Mucosa of rectum (tissue), 2 donors: ENCODE results near the gene SYNGAP1.
A peak's percentile ranks its signal among the peaks of the same experiment; 100 is the strongest.

Experiments used
- H3K27ac ChIP-seq, 2 donors: one replicate each; pipeline ENCODE4 v1.7.0; 2013; ENCODE audit warnings: inconsistent platforms in 2 of 2, low read depth in 2 of 2, low read length in 2 of 2
- H3K27me3 ChIP-seq, 2 donors: one replicate each; pipeline ENCODE4 v1.7.0; 2013; ENCODE audit warnings: low read length in 2 of 2; ENCODE audit not compliant: control insufficient read depth in 2 of 2, insufficient read depth in 2 of 2
- H3K36me3 ChIP-seq, 2 donors: one replicate each; pipeline ENCODE4 v1.7.0; 2013; ENCODE audit warnings: low read length in 2 of 2; ENCODE audit not compliant: control insufficient read depth in 2 of 2, insufficient read depth in 2 of 2
- H3K4me1 ChIP-seq, 2 donors: one replicate each; pipeline ENCODE4 v1.7.0; 2013; ENCODE audit warnings: low read length in 2 of 2, mild to moderate bottlenecking in 1 of 2; ENCODE audit not compliant: control insufficient read depth in 2 of 2, insufficient read depth in 2 of 2
- H3K4me3 ChIP-seq, 2 donors: one replicate each; pipeline ENCODE4 v1.7.0; 2013; ENCODE audit warnings: low read length in 2 of 2
- H3K9ac ChIP-seq, 2 donors: one replicate each; pipeline ENCODE4 v1.7.0; 2013; ENCODE audit warnings: low read length in 2 of 2, low read depth in 1 of 2, mild to moderate bottlenecking in 1 of 2
- H3K9me3 ChIP-seq, 2 donors: one replicate each; pipeline ENCODE4 v1.7.0; 2013; ENCODE audit warnings: low read length in 2 of 2; ENCODE audit not compliant: control insufficient read depth in 2 of 2
- donor health status: healthy.
- donor health status: Normal muscosa, but diverticular disease.

The SYNGAP1 gene

DNA sequence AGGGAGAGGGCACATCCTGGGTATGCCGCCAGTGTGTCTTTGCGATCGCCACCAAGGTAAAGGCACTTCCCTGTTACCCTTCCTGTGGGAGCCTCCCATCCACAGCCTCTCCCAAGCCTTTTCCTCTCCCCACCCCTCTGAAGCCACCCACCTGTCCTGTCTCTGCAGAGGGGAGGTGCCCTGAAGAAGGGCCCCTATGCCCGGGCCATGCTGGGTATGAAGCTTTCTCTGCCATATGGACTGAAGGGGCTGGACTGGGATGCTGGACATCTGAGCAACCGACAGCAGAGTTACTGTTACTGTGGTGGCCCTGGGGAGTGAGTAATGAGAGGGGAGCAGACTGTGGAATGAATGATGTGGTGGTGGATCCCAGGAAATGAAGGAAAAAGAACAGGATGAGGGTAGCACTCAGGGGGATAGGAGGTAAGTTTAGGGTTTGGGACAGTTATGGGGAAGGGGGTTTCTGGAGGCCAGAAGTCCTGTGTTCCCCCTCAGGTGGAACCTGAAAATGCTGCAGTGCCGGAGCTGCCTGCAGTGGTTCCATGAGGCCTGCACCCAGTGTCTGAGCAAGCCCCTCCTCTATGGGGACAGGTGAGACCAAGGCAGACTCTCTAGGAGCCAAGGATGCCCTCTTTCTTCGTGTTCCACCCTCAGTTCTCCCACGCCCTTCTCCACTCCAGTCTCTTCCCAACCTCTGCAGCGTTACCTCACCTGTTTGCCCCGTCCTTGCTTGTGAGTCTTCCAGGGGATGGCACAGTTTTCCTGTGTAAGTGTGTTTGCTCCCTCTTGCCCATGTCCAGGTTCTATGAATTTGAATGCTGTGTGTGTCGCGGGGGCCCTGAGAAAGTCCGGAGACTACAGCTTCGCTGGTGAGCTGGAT lies 6.4 kb upstream of the SYNGAP1 start:
- peaks cover 31 to 39% of the 10 kb centered on the region in 2 donors for H3K36me3 ChIP-seq
- H3K27me3 ChIP-seq, result no peaks in the 10 kb centered on the region
- no peak overlapping the region for H3K4me3 ChIP-seq
- no peak overlapping the region for H3K9ac ChIP-seq
- H3K9me3 ChIP-seq, result no peaks in the 10 kb centered on the region
- H3K4me1 ChIP-seq, result peaks cover 29 to 31% of the 10 kb centered on the region in 2 donors
- no peak overlapping the region for H3K27ac ChIP-seq

DNA sequence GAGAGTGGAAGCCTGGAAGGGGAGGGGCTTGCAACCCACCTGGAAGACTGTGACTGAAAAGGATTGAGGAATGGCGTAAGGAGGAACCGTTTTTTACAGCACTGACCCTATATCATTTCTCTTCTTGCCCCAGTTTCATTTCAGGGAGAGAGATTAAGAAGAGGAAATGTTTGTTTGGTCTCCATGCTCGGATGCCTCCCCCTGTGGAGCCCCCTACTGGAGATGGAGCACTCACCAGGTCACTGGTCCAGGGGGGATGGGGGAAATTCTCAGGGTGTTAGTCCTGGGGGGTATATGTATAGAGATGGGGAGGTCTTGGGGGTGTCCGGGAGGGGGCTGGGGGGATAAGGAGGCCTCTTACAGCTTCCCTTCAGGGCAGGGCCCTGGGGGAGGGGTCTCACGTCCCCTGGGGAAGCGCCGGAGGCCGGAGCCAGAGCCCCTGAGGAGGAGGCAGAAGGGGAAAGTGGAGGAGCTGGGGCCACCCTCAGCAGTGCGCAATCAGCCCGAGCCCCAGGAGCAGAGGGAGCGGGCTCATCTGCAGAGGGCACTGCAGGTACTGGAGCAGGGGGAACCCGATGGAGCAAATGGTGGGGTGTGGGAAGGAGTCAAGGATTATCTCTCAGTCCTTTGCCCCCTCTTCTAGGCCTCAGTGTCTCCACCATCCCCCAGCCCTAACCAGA lies 5.1 kb upstream of the SYNGAP1 start:
- H3K9ac ChIP-seq, result no peak overlapping the region
- peaks cover 31 to 39% of the 10 kb centered on the region in 2 donors for H3K36me3 ChIP-seq
- H3K27me3 ChIP-seq, result no peaks in the 10 kb centered on the region
- peaks cover 29 to 34% of the 10 kb centered on the region in 2 donors for H3K4me1 ChIP-seq
- H3K27ac ChIP-seq, result no peak overlapping the region
- H3K4me3 ChIP-seq, result no peak overlapping the region
- H3K9me3 ChIP-seq, result no peaks in the 10 kb centered on the region

DNA sequence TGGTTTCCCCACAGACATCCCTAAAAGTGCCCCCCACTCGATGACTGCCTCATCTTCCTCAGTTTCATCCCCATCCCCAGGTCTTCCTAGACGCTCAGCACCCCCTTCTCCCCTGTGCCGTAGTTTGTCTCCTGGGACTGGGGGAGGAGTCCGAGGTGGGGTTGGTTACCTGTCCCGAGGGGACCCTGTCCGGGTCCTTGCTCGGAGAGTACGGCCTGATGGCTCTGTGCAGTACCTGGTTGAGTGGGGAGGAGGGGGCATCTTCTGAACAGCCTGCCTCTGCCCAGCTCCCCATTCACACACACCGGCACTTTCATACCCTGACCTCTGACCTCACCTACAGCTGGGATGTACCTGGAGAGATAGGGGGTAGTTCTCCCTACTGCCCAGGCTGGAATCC lies 4.0 kb upstream of the SYNGAP1 start:
- peaks cover 31 to 39% of the 10 kb centered on the region in 2 donors for H3K36me3 ChIP-seq
- no peaks in the 10 kb centered on the region for H3K9me3 ChIP-seq
- no peak overlapping the region for H3K9ac ChIP-seq
- H3K4me3 ChIP-seq, result no peak overlapping the region
- H3K27ac ChIP-seq, result no peak overlapping the region
- no peaks in the 10 kb centered on the region for H3K27me3 ChIP-seq
- peaks cover 27 to 31% of the 10 kb centered on the region in 2 donors for H3K4me1 ChIP-seq

DNA sequence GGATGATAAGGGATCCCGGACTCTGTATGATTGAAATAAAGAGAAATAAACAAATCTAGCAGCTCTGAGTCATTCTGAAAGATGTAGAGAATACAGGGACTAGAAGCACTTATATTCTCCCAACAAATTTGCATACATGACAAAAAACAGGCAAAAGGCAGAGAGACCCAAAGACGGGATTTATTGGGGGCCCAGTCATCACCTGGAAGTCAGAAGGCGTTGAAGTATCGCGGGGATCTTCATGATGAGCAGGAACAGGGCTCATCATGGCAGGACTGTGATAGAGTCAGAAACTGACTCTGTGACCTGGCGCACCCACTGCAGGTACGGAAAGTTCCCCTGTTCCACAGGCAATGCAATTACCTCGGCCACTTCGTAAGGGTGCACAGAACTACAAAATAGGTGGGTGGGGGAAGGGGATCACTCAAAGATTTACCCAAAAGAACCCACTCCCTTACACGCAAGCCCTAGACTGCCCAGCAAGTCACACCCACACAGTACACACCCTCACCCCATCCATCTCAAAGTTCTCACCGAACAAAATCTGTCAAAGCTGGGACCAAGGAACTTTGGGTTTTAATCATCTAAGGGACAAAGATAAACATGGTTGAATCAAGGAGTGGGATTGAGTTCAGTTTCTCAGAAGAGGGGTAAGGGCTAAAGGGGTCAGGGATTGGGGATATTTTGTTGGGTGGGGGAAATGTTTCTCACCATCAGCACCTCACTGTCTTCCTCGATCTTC lies 3.3 kb upstream of the SYNGAP1 start:
- Histone ChIP-seq H3K9ac (peak overlapping the region; percentile 82 to 92), H3K27ac (peak overlapping the region; percentile 19 to 98), H3K36me3 (peaks cover 31 to 39% of the 10 kb centered on the region in 2 donors), H3K4me3 (peak overlapping the region; percentile 72 to 93), H3K9me3 (no peaks in the 10 kb centered on the region), H3K27me3 (no peaks in the 10 kb centered on the region), H3K4me1 (peaks cover 25 to 31% of the 10 kb centered on the region in 2 donors)

DNA sequence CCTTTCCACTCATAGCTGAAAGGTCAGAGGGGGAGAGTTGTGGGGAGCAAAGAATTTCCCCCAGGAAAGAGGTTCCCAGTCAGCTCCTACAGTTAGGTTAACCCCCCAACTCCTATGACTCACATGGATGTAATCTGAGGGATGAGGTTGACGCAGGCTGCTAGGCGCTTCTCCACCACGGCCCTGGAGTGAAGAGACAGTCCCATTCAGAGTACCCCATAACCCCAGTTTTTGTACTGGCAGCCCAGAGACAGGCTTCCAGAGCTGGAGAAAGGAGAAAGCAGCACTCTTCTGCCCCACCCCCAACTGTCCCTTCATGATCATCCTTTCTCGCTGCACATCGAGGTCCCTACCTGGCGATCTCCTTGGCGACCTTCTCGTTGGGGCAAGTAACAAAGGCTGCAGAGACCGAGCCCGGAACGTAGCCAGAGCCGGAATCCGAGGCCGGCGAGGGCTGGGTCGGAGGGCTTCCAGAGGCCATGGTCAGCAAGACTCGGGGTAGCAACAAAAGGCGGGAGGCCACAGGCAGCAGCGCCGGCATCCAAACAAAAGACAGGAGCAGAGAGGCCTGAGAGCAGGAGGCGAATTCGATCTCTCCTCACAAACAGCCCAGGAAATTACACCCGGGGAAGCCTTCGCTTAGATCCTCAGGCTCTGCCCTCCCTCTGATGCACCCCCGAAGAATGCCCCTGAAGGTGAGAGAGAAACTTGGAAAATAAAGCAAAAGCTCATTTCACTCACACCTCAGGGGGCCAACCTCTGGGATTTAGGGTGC lies 2.5 kb upstream of the SYNGAP1 start:
- peaks cover 24 to 31% of the 10 kb centered on the region in 2 donors for H3K4me1 ChIP-seq
- peak overlapping the region; percentile 82 to 92 for H3K9ac ChIP-seq
- H3K36me3 ChIP-seq, result peaks cover 29 to 38% of the 10 kb centered on the region in 2 donors
- H3K4me3 ChIP-seq, result peak overlapping the region; percentile 72 to 93
- no peaks in the 10 kb centered on the region for H3K27me3 ChIP-seq
- H3K27ac ChIP-seq, result peak overlapping the region; percentile 93 to 98
- H3K9me3 ChIP-seq, result no peaks in the 10 kb centered on the region

DNA sequence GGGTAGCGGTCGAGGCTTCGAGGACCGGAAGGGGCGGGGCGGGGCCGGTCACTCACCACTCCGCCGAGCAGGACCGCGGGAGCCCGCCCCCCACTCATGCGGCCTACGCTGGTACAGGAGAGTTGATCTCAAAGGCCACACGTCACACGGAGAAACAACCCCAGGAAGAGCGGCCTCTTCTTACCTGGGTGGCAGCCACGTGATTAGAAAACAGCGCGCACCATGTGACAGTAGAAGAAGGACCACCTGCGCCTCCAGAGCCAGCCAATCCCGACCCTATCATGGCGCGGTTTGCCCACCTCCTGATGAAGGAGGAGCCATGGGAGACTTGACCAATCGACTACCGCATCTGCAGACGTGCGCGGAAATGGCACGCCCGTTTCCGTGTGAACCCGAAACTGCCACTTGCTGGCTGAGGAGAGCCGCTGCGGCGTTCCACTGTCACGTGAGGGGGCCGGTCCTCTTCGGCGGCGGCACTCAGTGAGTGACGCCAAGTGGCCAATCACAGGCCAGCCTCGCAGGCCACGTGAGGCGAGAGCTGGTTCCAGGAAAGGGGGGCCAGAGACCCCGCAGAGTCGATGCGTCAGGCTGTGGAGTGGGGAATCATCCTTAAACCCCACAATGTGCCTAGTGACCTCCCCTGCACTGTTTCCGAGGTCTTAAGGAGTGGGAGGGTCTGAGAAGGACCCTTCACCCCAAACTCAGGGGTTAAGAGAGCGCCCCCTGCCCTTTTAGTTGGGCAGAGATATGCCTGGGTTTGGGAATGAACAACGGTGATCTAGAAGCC lies 1.8 kb upstream of the SYNGAP1 start, which contains the start of gene CUTA:
Gene CUTA (minus strand): TSS at position 205 of the 787 bp plus-strand sequence. CDS start 107 bp downstream, at position 98.
- H3K27me3 ChIP-seq, result no peaks in the 10 kb centered on the region
- peaks cover 22 to 31% of the 10 kb centered on the region in 2 donors for H3K36me3 ChIP-seq
- peak within 1 kb of the TSS; percentile 82 to 92 for H3K9ac ChIP-seq
- H3K4me3 ChIP-seq, result peak within 1 kb of the TSS; percentile 72 to 93
- H3K4me1 ChIP-seq, result peaks cover 24 to 31% of the 10 kb centered on the region in 2 donors
- no peaks in the 10 kb centered on the region for H3K9me3 ChIP-seq
- peak within 1 kb of the TSS; percentile 93 to 98 for H3K27ac ChIP-seq

DNA sequence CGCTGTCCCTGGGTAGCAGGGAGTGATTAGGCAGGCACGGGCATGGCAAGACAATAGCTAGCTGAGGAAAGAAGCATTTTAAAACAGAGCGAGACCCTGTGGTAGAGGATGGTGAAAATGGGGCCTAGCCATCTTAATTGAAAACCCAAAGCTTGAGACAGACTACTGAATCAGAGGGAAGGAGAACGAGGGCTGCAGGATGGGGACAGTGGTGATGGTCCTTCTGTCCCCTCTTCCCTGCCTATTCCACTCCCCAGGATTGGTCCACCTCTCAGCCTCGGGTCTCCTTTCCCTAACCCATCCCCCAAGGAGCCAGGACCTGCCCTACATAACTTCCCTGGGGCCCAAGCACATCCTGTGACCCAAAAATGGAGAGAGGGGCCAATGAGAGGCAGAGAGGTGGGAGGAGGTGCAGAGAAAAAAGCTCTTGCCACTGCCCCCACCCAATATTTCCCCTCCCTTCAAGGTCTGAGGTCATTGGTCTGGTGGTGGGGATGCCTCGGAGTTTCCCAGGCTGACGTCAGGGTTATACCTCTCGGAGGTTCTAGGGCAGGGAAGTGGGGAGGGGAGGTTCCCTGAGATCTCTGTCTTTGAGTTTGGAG lies 1.1 kb upstream of the SYNGAP1 start:
- H3K4me1 ChIP-seq, result peaks cover 24 to 31% of the 10 kb centered on the region in 2 donors

DNA sequence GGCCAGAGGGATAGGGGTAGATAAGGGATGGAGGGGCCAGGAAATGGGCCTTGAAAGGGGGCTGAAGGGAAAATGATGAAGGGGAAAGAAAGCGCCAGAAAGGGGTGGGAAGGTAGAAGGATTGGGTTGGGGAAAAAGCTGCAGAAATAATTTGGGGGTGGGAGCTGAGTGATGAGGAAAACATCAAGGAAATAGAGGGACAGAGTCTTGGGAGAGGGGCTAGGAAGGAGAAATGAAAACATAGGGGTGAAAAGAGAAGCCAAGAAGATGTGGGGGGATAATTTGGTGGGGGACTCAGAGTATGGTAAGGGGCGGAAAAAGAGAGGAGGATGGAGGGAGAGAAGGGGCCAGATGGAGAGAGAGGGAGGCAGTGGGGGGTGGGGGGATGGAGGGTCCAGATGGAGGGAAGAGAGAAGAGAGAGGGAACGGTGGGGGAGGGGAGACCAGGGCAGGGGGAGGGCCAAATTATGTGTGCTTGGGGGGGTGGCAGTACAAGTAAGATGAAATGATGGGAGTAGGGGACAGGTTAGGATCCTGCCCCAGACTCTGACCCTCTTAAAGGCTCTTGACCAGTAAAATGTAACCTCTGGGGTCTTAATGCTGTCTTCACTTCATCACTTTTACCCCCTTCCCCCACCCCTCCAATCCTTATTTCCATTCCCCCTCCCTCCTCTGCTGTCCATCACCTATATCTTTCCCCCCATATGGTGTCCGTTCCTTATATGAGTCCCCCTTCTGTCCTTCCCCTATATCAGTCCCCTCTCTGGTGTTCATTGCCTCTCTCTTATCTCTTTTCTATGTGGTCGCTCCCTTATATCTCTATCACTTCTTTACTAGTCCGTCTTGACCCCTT lies 852 bp downstream of the SYNGAP1 start:
- no peak overlapping the region for H3K4me3 ChIP-seq
- no peaks in the 10 kb centered on the region for H3K27me3 ChIP-seq
- H3K4me1 ChIP-seq, result peaks cover 35 to 39% of the 10 kb centered on the region in 2 donors
- no peaks in the 10 kb centered on the region for H3K9me3 ChIP-seq
- H3K27ac ChIP-seq, result no peak overlapping the region
- no peak overlapping the region for H3K9ac ChIP-seq
- peaks cover 3 to 8% of the 10 kb centered on the region in 2 donors for H3K36me3 ChIP-seq

More for the DNA sequence above, 1.1 kb upstream of the SYNGAP1 start:
- peak overlapping the region; percentile 93 to 98 for H3K27ac ChIP-seq
- peaks cover 15 to 24% of the 10 kb centered on the region in 2 donors for H3K36me3 ChIP-seq
- no peaks in the 10 kb centered on the region for H3K27me3 ChIP-seq
- peak overlapping the region; percentile 72 to 87 for H3K4me3 ChIP-seq
- H3K9ac ChIP-seq, result peak overlapping the region; percentile 81 to 92
- H3K9me3 ChIP-seq, result no peaks in the 10 kb centered on the region
